Measurements from ENCODE around the gene TRIM25. TPM values are rescaled to one million over a fixed set of nuclear protein-coding genes. Genes with fewer than 3 reads are reported as not detected.

TRIM25 gene
- total RNA-seq, 1 experiment from 2014 or later: 22.8 TPM

DNA sequence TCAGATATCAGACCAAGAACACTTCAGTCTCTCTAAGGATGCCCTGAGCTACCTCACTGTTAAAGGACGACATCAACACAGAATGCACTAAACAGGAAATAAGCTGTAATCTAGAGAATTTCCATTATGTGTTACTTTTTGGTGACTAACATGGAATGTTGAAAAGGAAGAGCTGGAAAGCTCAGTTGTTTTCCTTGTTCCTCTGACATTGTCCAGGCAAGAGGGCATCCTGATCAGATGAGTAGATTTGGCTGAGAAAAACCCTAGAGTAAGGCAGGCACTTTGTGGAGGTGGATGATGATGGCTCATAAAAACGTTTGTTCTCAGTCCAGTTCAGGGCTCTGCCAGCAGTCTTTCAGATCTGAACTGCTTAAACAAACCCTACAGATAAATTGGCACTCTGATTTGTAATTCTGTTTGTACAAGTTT lies 45.9 kb downstream of the TRIM25 start:
- DNase-seq (ENCODE audit: low read depth): peak; percentile 15

DNA sequence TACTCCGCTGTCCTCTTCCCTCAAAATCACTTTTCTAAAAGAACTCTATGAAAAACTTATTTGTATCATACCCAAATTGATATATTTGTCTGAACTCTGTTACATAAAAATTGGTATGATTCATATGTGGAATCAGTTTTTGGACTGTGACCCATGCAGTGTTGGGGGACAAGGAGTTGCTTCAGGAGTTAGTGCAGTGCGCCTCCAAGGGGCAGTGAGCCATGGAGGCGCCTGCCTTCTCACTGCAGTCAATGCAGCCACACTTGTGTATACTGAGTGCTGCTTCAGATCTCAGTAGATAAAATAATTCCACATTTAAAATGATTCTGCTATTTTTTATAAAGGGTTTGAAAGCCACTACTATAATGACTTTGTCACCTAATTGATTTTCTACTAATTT lies 47.4 kb downstream of the TRIM25 start:
- DNase-seq (ENCODE audit: low read depth): peak; percentile 9

DNA sequence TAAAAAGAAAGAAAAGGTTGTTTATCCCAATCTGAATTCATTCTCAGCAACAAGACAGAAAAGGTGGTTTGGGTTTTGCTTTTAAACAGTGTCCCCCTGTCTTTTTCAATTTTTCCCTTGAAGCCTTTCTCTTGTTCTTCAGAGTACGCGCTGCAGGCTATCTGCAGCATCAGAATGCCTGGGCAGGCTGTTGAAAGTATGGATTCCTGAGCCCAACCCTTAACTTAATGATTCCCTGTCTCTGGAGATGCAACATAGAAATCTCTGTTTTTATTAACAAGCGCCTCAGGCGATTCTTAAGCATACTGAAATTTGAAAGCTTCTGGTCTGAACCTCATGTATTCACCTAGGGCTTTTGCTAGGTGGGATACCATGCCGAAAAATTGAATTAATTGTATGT lies 47.8 kb downstream of the TRIM25 start:
- no peak for DNase-seq (ENCODE audit: low read depth)

GRCh38 chr17:56863974-56864373 lies 49.9 kb downstream of the TRIM25 start:
- DNase-seq (ENCODE audit: low read depth): no peak

- no peak for DNase-seq (ENCODE audit: low read depth)
These were observed 52.0 kb downstream of the TRIM25 start for GRCh38 chr17:56861899-56862298.

DNA sequence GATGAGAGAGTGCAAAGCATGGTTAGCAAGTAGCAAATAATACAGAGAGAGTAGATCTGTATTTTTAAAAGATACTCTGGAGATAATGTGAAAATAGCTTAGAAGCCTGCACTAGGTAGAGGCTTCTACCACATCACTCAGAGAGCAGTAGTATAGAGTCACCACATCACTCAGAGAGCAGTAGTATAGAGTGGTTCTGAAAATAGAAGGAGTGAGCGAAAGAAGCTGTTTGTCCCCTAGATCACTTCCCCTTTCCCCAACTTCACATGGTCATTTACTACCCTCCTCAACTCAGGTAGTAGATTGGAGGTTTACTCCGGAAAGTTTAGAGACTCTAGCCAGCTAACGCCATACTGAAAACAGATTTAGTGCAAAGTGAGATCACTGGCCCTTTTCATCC lies 62.8 kb downstream of the TRIM25 start:
- no peak for DNase-seq (ENCODE audit: low read depth)

DNA sequence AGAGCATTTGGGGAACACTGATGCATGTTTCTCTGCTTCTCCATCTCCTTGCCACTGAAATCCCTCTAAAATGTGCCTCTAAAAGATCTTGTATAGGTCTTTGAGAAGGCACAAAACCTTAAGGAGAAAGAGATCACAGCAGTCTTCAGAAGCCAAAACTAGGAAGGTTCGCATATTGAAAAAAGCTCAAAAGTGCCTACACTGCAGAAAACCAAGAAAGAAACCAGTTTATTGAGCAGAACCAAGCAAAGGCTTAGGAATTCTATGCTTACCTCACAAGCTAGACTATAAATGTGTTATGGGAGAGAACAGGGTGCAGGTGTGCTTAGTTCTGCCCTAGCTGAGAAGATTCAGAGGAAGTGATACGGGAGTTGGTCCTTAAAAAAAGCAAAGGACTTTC lies 63.3 kb downstream of the TRIM25 start:
- no peak for DNase-seq (ENCODE audit: low read depth)

DNA sequence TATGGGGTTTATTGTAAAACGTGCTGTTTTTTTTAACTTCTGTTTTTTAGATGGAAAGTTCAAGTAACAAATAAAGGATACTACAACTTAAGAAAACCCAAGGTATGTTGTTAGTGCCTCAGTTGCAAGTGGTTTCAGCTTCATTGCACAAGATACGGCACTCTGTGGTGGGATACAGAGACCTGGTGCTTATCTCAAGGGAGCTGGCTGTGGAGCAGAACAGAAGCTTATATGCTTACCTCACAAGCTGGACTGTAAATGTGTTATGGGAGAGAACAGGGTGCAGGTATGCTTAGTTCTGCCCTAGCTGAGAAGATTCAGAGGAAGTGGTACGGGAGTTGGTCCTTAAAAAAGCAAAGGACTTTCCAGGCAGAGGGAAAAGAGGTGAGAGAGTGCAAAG lies 64.7 kb downstream of the TRIM25 start:
- DNase-seq (ENCODE audit: low read depth): no peak

GRCh38 chr17:56847106-56847505 lies 66.7 kb downstream of the TRIM25 start:
- no peak for DNase-seq (ENCODE audit: low read depth)

DNA sequence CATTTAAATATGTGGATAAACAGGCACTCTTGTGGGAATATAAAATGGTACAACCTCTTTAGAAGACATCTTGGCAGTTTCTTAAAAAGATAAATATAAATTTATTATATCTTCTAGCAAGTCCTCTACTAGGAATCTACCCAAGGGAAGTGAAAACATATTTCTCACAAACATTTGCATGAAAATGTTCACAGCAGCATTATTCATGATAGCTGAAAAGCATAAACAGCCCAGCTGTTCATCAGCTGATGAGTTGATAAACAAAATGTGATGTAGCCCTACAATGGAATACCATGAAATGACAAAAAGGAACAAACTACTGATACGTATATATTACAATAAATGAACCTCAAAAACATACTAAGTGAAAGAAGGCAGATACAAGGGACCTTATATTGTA lies 67.9 kb downstream of the TRIM25 start:
- no peak for DNase-seq (ENCODE audit: low read depth)

DNA sequence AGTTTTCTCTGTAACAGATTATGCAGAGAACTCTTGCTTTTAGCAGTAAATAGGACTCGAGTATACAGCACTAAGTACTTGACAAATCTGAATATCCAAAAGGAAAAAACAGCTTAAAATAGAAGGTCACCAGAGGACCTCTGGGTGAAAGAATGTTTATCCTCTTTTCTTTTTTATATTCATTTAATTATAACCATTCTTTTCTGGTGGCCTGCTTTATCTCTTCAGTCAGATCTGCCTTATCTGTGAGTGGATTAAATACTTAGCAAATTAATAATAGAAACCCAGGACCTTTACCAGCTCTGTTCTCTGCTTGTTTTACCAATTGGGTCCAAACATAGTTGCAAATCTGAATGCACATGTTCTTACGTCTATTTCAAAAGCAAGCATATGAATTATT lies 71.3 kb downstream of the TRIM25 start:
- no peak for DNase-seq (ENCODE audit: low read depth)

- DNase-seq (ENCODE audit: low read depth): no peak
These were observed 75.2 kb downstream of the TRIM25 start for GRCh38 chr17:56838687-56839086.

Other genes with a start within 250 kb of the TRIM25 start
- gene C17orf67, start 80.1 kb downstream of the TRIM25 start, total RNA-seq (2014; rRNA removed): 0.06 and 0.69 TPM in 2 replicates
- gene DGKE, start 79.9 kb downstream of the TRIM25 start, total RNA-seq (2014; rRNA removed): 2.6 and 3.2 TPM in 2 replicates
- gene COIL, start 47.0 kb upstream of the TRIM25 start, total RNA-seq (2014; rRNA removed): 18.9 and 22.6 TPM in 2 replicates
- 45.0 and 61.3 TPM in 2 replicates for gene SCPEP1, start 64.1 kb upstream of the TRIM25 start, total RNA-seq (2014; rRNA removed)
- gene AKAP1, start 171.2 kb upstream of the TRIM25 start, total RNA-seq (2014; rRNA removed): 16.6 and 18.7 TPM in 2 replicates

All from LHCN-M2 (cell line).